H9 (cell line): ENCODE results near the gene SLC15A3. TPM values are rescaled to one million over a fixed set of nuclear protein-coding genes. Genes with fewer than 3 reads are reported as not detected.

ENCODE experiments used
- DNase-seq: peaks from one replicate; pipeline ENCODE4 v3.0.0-alpha.2; 2017
- H2AFZ ChIP-seq: one replicate; pipeline ENCODE4 v1.6.1; 2013; ENCODE audit warnings: mild to moderate bottlenecking, low read length, control low read depth, moderate library complexity
- H2AK5ac ChIP-seq: 2 replicates; pipeline ENCODE4 v1.6.1; 2013; ENCODE audit warnings: low read length, control low read depth, mixed read lengths; ENCODE audit not compliant: insufficient read length
- H2BK120ac ChIP-seq: one replicate; pipeline ENCODE4 v1.6.1; 2013; ENCODE audit warnings: low read depth, mild to moderate bottlenecking, low read length, control low read depth, inconsistent platforms; ENCODE audit not compliant: poor library complexity, severe bottlenecking
- H2BK12ac ChIP-seq: 2 replicates; pipeline ENCODE4 v1.6.1; 2013; ENCODE audit warnings: low read length, control low read depth, mixed read lengths, low read depth; ENCODE audit not compliant: insufficient read length
- H2BK15ac ChIP-seq: 2 replicates; pipeline ENCODE4 v1.6.1; 2013; ENCODE audit warnings: low read depth, low read length, control low read depth
- H2BK20ac ChIP-seq: one replicate; pipeline ENCODE4 v1.6.1; 2013; ENCODE audit warnings: low read depth, mild to moderate bottlenecking, low read length, control low read depth, inconsistent platforms; ENCODE audit not compliant: poor library complexity, severe bottlenecking
- H2BK5ac ChIP-seq: 2 replicates; pipeline ENCODE4 v1.6.1; 2013; ENCODE audit warnings: low read length, control low read depth, mixed read lengths; ENCODE audit not compliant: insufficient read length
- H3K14ac ChIP-seq: 2 replicates; pipeline ENCODE4 v1.6.1; 2013; ENCODE audit warnings: low read length, control low read depth; ENCODE audit not compliant: insufficient read depth
- H3K18ac ChIP-seq: 2 replicates; pipeline ENCODE4 v1.6.1; 2013; ENCODE audit warnings: low read depth, mild to moderate bottlenecking, mixed read lengths, low read length, control low read depth; ENCODE audit not compliant: insufficient read length
- H3K23ac ChIP-seq: 2 replicates; pipeline ENCODE4 v1.6.1; 2013; ENCODE audit warnings: low read length, control low read depth, mixed read lengths, low read depth; ENCODE audit not compliant: insufficient read length
- H3K23me2 ChIP-seq: 2 replicates; pipeline ENCODE4 v1.6.1; 2013; ENCODE audit warnings: low read depth, mild to moderate bottlenecking, mixed read lengths, low read length, control low read depth; ENCODE audit not compliant: insufficient read length, poor library complexity, severe bottlenecking
- H3K27ac ChIP-seq: 2 replicates; pipeline ENCODE4 v1.5.1; 2013; ENCODE audit warnings: low read length, control low read depth, mixed read lengths, low read depth; ENCODE audit not compliant: insufficient read length
- H3K27me3 ChIP-seq: 2 replicates; pipeline ENCODE4 v1.6.1; 2013; ENCODE audit warnings: low read length, control low read depth, inconsistent platforms; ENCODE audit not compliant: insufficient read depth
- H3K4ac ChIP-seq: 2 replicates; pipeline ENCODE4 v1.6.1; 2013; ENCODE audit warnings: low read depth, mild to moderate bottlenecking, control low read depth, inconsistent platforms, low read length, moderate library complexity
- H3K4me1 ChIP-seq: 2 replicates; pipeline ENCODE4 v1.6.1; 2013; ENCODE audit warnings: low read length, control low read depth, inconsistent platforms; ENCODE audit not compliant: insufficient read depth
- H3K4me2 ChIP-seq: 2 replicates; pipeline ENCODE4 v1.6.1; 2013; ENCODE audit warnings: low read length, control low read depth, mixed read lengths; ENCODE audit not compliant: insufficient read length, insufficient read depth
- H3K56ac ChIP-seq: 2 replicates; pipeline ENCODE4 v1.6.1; 2013; ENCODE audit warnings: low read depth, mild to moderate bottlenecking, mixed read lengths, low read length, control low read depth; ENCODE audit not compliant: insufficient read length
- H3K79me1 ChIP-seq: 2 replicates; pipeline ENCODE4 v1.6.1; 2013; ENCODE audit warnings: low read depth, mild to moderate bottlenecking, moderate library complexity, low read length, control low read depth, inconsistent platforms; ENCODE audit not compliant: insufficient read depth, poor library complexity, severe bottlenecking
- H3K79me2 ChIP-seq: 2 replicates; pipeline ENCODE4 v1.6.1; 2013; ENCODE audit warnings: low read length, control low read depth, inconsistent platforms; ENCODE audit not compliant: insufficient read depth
- H3K9ac ChIP-seq: 2 replicates; pipeline ENCODE4 v1.6.1; 2013; ENCODE audit warnings: low read length, control low read depth, mixed read lengths; ENCODE audit not compliant: insufficient read length; ENCODE audit errors: extremely low read depth
- H3K9me3 ChIP-seq: one replicate; pipeline ENCODE4 v1.6.1; 2013; ENCODE audit warnings: low read depth, low read length, inconsistent platforms; ENCODE audit not compliant: control insufficient read depth
- H3T11ph ChIP-seq: one replicate; pipeline ENCODE4 v1.6.1; 2013; ENCODE audit warnings: mild to moderate bottlenecking, low read length, control low read depth, inconsistent platforms
- H4K20me1 ChIP-seq: one replicate; pipeline ENCODE4 v1.6.1; 2013; ENCODE audit not compliant: control insufficient read depth, insufficient read length, insufficient read depth
- H4K5ac ChIP-seq: 2 replicates; pipeline ENCODE4 v1.6.1; 2013; ENCODE audit warnings: low read depth, mild to moderate bottlenecking, mixed read lengths, low read length, control low read depth; ENCODE audit not compliant: insufficient read length
- H4K8ac ChIP-seq: replicated peaks from 2 replicates; pipeline ENCODE4 v1.6.1; 2013; ENCODE audit warnings: low read length, control low read depth, mixed read lengths, low read depth; ENCODE audit not compliant: insufficient read length
- H4K91ac ChIP-seq: 2 replicates; pipeline ENCODE4 v1.6.1; 2013; ENCODE audit warnings: low read depth, mild to moderate bottlenecking, moderate library complexity, mixed read lengths, low read length, control low read depth; ENCODE audit not compliant: insufficient read length
- H3K27ac Mint-ChIP-seq, 3 experiments: 2 replicates in 2 of 3; 3 replicates in 1 of 3; pipeline ENCODE4 v1.8.0; 2020 to 2021; ENCODE audit warnings: mixed read lengths in 3 of 3, mild to moderate bottlenecking in 1 of 3, moderate library complexity in 1 of 3
- H3K27me3 Mint-ChIP-seq: 2 replicates; pipeline ENCODE4 v1.8.0; 2021; ENCODE audit warnings: low read depth, mild to moderate bottlenecking, moderate library complexity, mixed read lengths
- H3K36me3 Mint-ChIP-seq, 3 experiments: 2 replicates in 2 of 3; 3 replicates in 1 of 3; pipeline ENCODE4 v1.8.0; 2020 to 2021; ENCODE audit warnings: low read depth in 3 of 3, mixed read lengths in 3 of 3; ENCODE audit not compliant: insufficient read depth in 1 of 3
- H3K4me1 Mint-ChIP-seq, 2 experiments: 2 replicates each; pipeline ENCODE4 v1.8.0; 2020; ENCODE audit warnings: mixed read lengths in 2 of 2
- H3K4me3 Mint-ChIP-seq, 2 experiments: 2 replicates in 1 of 2; 3 replicates in 1 of 2; pipeline ENCODE4 v1.8.0; 2020 to 2021; ENCODE audit warnings: mild to moderate bottlenecking in 2 of 2, mixed read lengths in 2 of 2, moderate library complexity in 1 of 2
- H3K9me3 Mint-ChIP-seq, 2 experiments: 2 replicates in 1 of 2; 3 replicates in 1 of 2; pipeline ENCODE4 v1.8.0; 2020; ENCODE audit warnings: mild to moderate bottlenecking in 2 of 2, mixed read lengths in 2 of 2, moderate library complexity in 1 of 2
- WGBS: extraction: QIAGEN DNeasy Blood & Tissue Kit; methylation state at CpG from one replicate; pipeline ENCODE4 v1.1.7; 2013; ENCODE audit warnings: missing lambda C conversion rate, low lambda C conversion rate, mixed read lengths; ENCODE audit not compliant: insufficient read length; ENCODE audit errors: extremely low coverage; 5-methylcytosine and 5-hydroxymethylcytosine counted together
- total RNA-seq: library from RNA; stranded (reverse); gene quantifications from 2 replicates; pipeline ENCODE4 v1.2.1, GENCODE V29; 2021
- TF ChIP-seq, protein P1 (sequence below): fragments of 200-600 bp; sonication (generic); conservative IDR thresholded peaks from 3 replicates; pipeline ENCODE4 v1.8.0; 2021; ENCODE audit warnings: antibody characterized with exemption, mild to moderate bottlenecking

The SLC15A3 gene
- total RNA-seq, 1 experiment from 2014 or later, result 7.0 TPM

DNA sequence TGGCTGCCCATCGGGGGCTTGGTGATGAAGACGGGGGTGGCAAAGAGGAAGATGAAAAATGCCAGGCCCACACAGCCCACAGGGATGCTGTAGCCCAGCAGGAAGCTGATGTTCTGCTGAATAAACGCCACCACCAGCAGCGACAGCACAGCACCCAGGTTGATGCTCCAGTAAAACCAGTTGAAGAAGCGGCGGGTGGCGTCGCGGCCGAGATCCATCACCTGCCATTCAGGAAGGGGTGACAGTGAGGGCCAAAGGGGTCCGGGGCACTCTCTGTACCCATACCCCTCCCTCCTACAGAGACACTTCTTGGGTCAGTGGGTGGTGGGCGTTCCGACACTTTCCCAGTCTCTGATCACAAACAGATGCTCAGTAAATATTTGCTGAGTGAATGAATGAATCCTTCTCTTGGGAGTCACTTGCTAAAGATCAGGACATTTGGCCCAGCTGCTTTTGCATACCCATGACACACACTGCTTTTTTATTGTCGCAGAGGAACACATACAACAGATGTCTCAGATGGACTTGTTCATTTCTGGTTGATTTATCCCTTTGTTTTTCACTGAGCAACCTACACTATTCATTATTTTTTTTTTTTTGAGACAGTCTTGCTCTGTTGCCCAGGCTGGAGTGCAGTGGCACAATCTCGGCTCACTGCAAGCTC is 5.2 kb downstream of the SLC15A3 start:
- DNase-seq, result no peak
- no peak overlapping the region for H2BK15ac ChIP-seq
- H3K4me1 ChIP-seq, result no peaks in the 10 kb centered on the region
- H3K9me3 Mint-ChIP-seq, result no peaks in the 10 kb centered on the region; a peak in 1 of 5 replicates
- no peak overlapping the region for H3K4ac ChIP-seq
- H3K23ac ChIP-seq, result no peak overlapping the region
- H2AFZ ChIP-seq, result no peak overlapping the region
- H3K4me1 Mint-ChIP-seq, result peaks cover 26 to 34% of the 10 kb centered on the region in 2 experiments
- no peak overlapping the region for H3K27ac ChIP-seq
- no peaks in the 10 kb centered on the region for H3K79me2 ChIP-seq
- H3K9ac ChIP-seq, result no peak overlapping the region
- no peaks in the 10 kb centered on the region; the same call in 1 of the 2 replicates for H3K27me3 ChIP-seq
- no peak overlapping the region for H3T11ph ChIP-seq
- no peak overlapping the region for H4K91ac ChIP-seq
- TF ChIP-seq, protein P1, sequence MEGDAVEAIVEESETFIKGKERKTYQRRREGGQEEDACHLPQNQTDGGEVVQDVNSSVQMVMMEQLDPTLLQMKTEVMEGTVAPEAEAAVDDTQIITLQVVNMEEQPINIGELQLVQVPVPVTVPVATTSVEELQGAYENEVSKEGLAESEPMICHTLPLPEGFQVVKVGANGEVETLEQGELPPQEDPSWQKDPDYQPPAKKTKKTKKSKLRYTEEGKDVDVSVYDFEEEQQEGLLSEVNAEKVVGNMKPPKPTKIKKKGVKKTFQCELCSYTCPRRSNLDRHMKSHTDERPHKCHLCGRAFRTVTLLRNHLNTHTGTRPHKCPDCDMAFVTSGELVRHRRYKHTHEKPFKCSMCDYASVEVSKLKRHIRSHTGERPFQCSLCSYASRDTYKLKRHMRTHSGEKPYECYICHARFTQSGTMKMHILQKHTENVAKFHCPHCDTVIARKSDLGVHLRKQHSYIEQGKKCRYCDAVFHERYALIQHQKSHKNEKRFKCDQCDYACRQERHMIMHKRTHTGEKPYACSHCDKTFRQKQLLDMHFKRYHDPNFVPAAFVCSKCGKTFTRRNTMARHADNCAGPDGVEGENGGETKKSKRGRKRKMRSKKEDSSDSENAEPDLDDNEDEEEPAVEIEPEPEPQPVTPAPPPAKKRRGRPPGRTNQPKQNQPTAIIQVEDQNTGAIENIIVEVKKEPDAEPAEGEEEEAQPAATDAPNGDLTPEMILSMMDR, result no peak
- no peak overlapping the region for H2BK120ac ChIP-seq
- no peak overlapping the region for H3K18ac ChIP-seq
- H2BK20ac ChIP-seq, result no peak overlapping the region
- no peaks in the 10 kb centered on the region for H3K79me1 ChIP-seq
- H3K14ac ChIP-seq, result no peak overlapping the region
- no peaks in the 10 kb centered on the region for H4K20me1 ChIP-seq
- H3K27me3 Mint-ChIP-seq, result peaks cover 29% of the 10 kb centered on the region
- H3K56ac ChIP-seq, result no peak overlapping the region
- no peak overlapping the region for H3K4me2 ChIP-seq
- H4K8ac ChIP-seq, result no peak overlapping the region
- no peak overlapping the region for H2BK5ac ChIP-seq
- H2AK5ac ChIP-seq, result no peak overlapping the region
- no peak overlapping the region for H3K27ac Mint-ChIP-seq
- no peaks in the 10 kb centered on the region for H3K9me3 ChIP-seq
- H3K23me2 ChIP-seq, result peaks cover 8% of the 10 kb centered on the region
- H3K36me3 Mint-ChIP-seq, result peaks cover 0 to 9% (median 2%) of the 10 kb centered on the region in 3 experiments; a peak in 4 of 7 replicates
- H2BK12ac ChIP-seq, result no peak overlapping the region
- no CpG with 5 or more reads among the region's 15 CpGs for WGBS
- no peak overlapping the region for H4K5ac ChIP-seq
- no peak overlapping the region for H3K4me3 Mint-ChIP-seq
